Spleen (tissue), 11 donors: ENCODE data around the gene HSF2BP. TPM values are rescaled to one million over a fixed set of nuclear protein-coding genes. Genes with fewer than 3 reads are reported as not detected.

ENCODE experiments used
- DNase-seq: peaks from one replicate; pipeline ENCODE4 v3.0.0-alpha.2; 2020
- H3K27ac ChIP-seq, 8 donors: fragments of 200-600 bp; sonication (generic) in 7 of 8; 1 replicate in 4 of 8; 2 replicates in 4 of 8; pipeline versions ENCODE4 v1.5.0 to v1.8.0; 2016 to 2021; ENCODE audit warnings: inconsistent platforms in 4 of 8, mild to moderate bottlenecking in 4 of 8, moderate library complexity in 1 of 8
- H3K27me3 ChIP-seq, 7 donors: fragments of 200-600 bp; sonication (generic) in 6 of 7; replicated peaks in 1 of 7; 1 replicate in 4 of 7; 2 replicates in 3 of 7; pipeline versions ENCODE4 v1.5.0 to v1.8.0; 2016 to 2021; ENCODE audit warnings: inconsistent platforms in 3 of 7, mild to moderate bottlenecking in 1 of 7
- H3K36me3 ChIP-seq, 6 donors: fragments of 200-600 bp; sonication (generic) in 5 of 6; 1 replicate in 4 of 6; 2 replicates in 2 of 6; pipeline versions ENCODE4 v1.5.0 to v1.8.0; 2016 to 2021; ENCODE audit warnings: inconsistent platforms in 2 of 6
- H3K4me1 ChIP-seq, 6 donors: fragments of 200-600 bp; sonication (generic) in 5 of 6; 1 replicate in 3 of 6; 2 replicates in 3 of 6; pipeline versions ENCODE4 v1.5.0 to v1.8.0; 2016 to 2021; ENCODE audit warnings: inconsistent platforms in 3 of 6
- H3K4me3 ChIP-seq, 8 donors: fragments of 200-600 bp; sonication (generic) in 7 of 8; 1 replicate in 4 of 8; 2 replicates in 4 of 8; pipeline versions ENCODE4 v1.5.0 to v1.8.0; 2016 to 2021; ENCODE audit warnings: inconsistent platforms in 4 of 8, mild to moderate bottlenecking in 4 of 8, moderate library complexity in 2 of 8
- H3K9me3 ChIP-seq, 8 donors: fragments of 200-600 bp; sonication (generic) in 7 of 8; 1 replicate in 4 of 8; 2 replicates in 4 of 8; pipeline versions ENCODE4 v1.5.0 to v1.8.0; 2016 to 2021; ENCODE audit warnings: inconsistent platforms in 4 of 8
- CTCF ChIP-seq, 11 experiments: fragments of 200-600 bp in 7 of 11; fragments of 450-650 bp in 4 of 11; sonication (generic) in 4 of 11; IDR thresholded peaks in 8 of 11; conservative IDR thresholded peaks in 3 of 11; 1 replicate in 7 of 11; 2 replicates in 4 of 11; pipeline versions ENCODE4 v1.4.0 to v1.8.0; 2016 to 2021; ENCODE audit warnings: antibody characterized with exemption in 11 of 11, inconsistent platforms in 4 of 11, mild to moderate bottlenecking in 1 of 11
- POLR2A ChIP-seq, 3 donors: fragments of 450-650 bp; IDR thresholded peaks; one replicate each; pipeline ENCODE4 v1.5.1; 2017; ENCODE audit warnings: antibody characterized with exemption in 3 of 3, mild to moderate bottlenecking in 1 of 3
- POLR2AphosphoS5 ChIP-seq, 3 donors: sonication (generic); formaldehyde crosslinking; IDR thresholded peaks; one replicate each; pipeline ENCODE4 v1.5.1; 2017; ENCODE audit warnings: antibody characterized with exemption in 3 of 3
- WGBS, 5 donors: extraction: QIAGEN DNeasy Blood & Tissue Kit in 3 of 5; methylation state at CpG; one replicate each; pipeline versions ENCODE4 v1.1.5 to v1.1.7; 2013 to 2018; 5-methylcytosine and 5-hydroxymethylcytosine counted together
- intact Hi-C: fragments of 100-400 bp; cut with DNase I; formaldehyde crosslinking; loops from one replicate; pipeline ENCODE4 v1.15.0; 2023; ENCODE audit warnings: low total_unique reads
- polyA plus RNA-seq, 3 donors: library from polyadenylated mRNA; stranded (reverse); fragments of 200-250 nt; gene quantifications; one replicate each; pipeline ENCODE4 v1.2.1, GENCODE V29; 2013
- total RNA-seq, 7 donors: library from RNA; depleted of rRNA in 3 of 7; stranded (reverse); fragments of >200 nt in 3 of 7; fragmentation: NEBNext Ultra II Directional in 4 of 7; extraction: Animal tissue kit (Norgen Biotek cat#: 25700) in 4 of 7; gene quantifications; one replicate each; pipeline versions ENCODE4 v1.1.0 to v1.2.1, GENCODE V29; 2016 to 2021
- donor health status: healthy with polysubstance abuse.
- donor health status: DM: no; HTN: no; CAD: no; lungs with moderate emphysema.
- donor health status: DM: no; HTN: no; CAD: no.
- donor health status: Bipolar disorder and iron deficiency.
- donor health status: healthy.
- donor health status: DM: no; HTN: no; CAD: no.
- donor health status: DM: yes; HTN: yes; CAD: no.

HSF2BP gene
- total and polyA plus RNA-seq, 10 donors, result 0.13 to 1.9 (median 0.41) TPM; not detected in 2

GRCh38 chr21:43632373-43632905 is 26.8 kb downstream of the HSF2BP start:
- H3K27me3 ChIP-seq, result no peaks in the 10 kb centered on the region
- 64 to 90% (median 80%) methylated on average over 5 of the region's 5 CpGs for WGBS, 5 donors
- no peak overlapping the region for H3K4me3 ChIP-seq
- TF ChIP-seq POLR2A (IDR thresholded peaks at IDR 0.05) (no peak), POLR2AphosphoS5 (IDR thresholded peaks at IDR 0.05) (no peak), CTCF (IDR thresholded peaks at IDR 0.05 in 8 of 11, conservative IDR thresholded peaks at IDR 0.05 in 3 of 11) (no peak)
- H3K9me3 ChIP-seq, result peaks cover 0 to 11% (median 7%) of the 10 kb centered on the region in 8 donors
- intact Hi-C loops, result no loop called here
- no peak for DNase-seq
- H3K4me1 ChIP-seq, result no peaks in the 10 kb centered on the region
- H3K36me3 ChIP-seq, result no peaks in the 10 kb centered on the region
- H3K27ac ChIP-seq, result no peak overlapping the region

GRCh38 chr21:43631411-43632107 is 27.7 kb downstream of the HSF2BP start:
- no peak for TF ChIP-seq POLR2AphosphoS5 (IDR thresholded peaks at IDR 0.05)
- no peak for TF ChIP-seq CTCF (IDR thresholded peaks at IDR 0.05 in 8 of 11, conservative IDR thresholded peaks at IDR 0.05 in 3 of 11)
- no peak for TF ChIP-seq POLR2A (IDR thresholded peaks at IDR 0.05)
- Histone ChIP-seq H3K27ac (no peak overlapping the region), H3K27me3 (no peaks in the 10 kb centered on the region), H3K9me3 (peaks cover 0 to 11% (median 7%) of the 10 kb centered on the region in 8 donors), H3K4me3 (no peak overlapping the region), H3K4me1 (no peaks in the 10 kb centered on the region), H3K36me3 (no peaks in the 10 kb centered on the region)
- WGBS, 5 donors, result 88 to 93% (median 90%) methylated on average over 13 to 14 of the region's 14 CpGs
- intact Hi-C loops, result no loop called here
- DNase-seq, result no peak

GRCh38 chr21:43627527-43627926 is 31.8 kb downstream of the HSF2BP start:
- no peaks in the 10 kb centered on the region for H3K27me3 ChIP-seq
- H3K4me1 ChIP-seq, result no peaks in the 10 kb centered on the region
- H3K4me3 ChIP-seq, result no peak overlapping the region
- H3K27ac ChIP-seq, result no peak overlapping the region
- no peak for DNase-seq
- intact Hi-C loops, result no loop called here
- H3K9me3 ChIP-seq, result peaks cover 0 to 11% (median 7%) of the 10 kb centered on the region in 8 donors
- TF ChIP-seq CTCF (IDR thresholded peaks at IDR 0.05 in 8 of 11, conservative IDR thresholded peaks at IDR 0.05 in 3 of 11), result no peak
- no peak for TF ChIP-seq POLR2A (IDR thresholded peaks at IDR 0.05)
- no peaks in the 10 kb centered on the region for H3K36me3 ChIP-seq
- WGBS, 5 donors, result 79 to 89% (median 84%) methylated on average over 2 of the region's 2 CpGs

GRCh38 chr21:43626390-43626789 is 32.9 kb downstream of the HSF2BP start:
- WGBS, 5 donors, result 53 to 73% (median 60%) methylated on average over 3 of the region's 3 CpGs
- TF ChIP-seq POLR2AphosphoS5 (IDR thresholded peaks at IDR 0.05), result no peak
- no peak for TF ChIP-seq POLR2A (IDR thresholded peaks at IDR 0.05)
- no peak for TF ChIP-seq CTCF (IDR thresholded peaks at IDR 0.05 in 8 of 11, conservative IDR thresholded peaks at IDR 0.05 in 3 of 11)
- no peaks in the 10 kb centered on the region for H3K27me3 ChIP-seq
- peaks cover 0 to under 1% (median 0%) of the 10 kb centered on the region in 6 donors for H3K4me1 ChIP-seq
- no peak overlapping the region for H3K4me3 ChIP-seq
- H3K36me3 ChIP-seq, result no peaks in the 10 kb centered on the region
- H3K27ac ChIP-seq, result no peak overlapping the region
- DNase-seq, result no peak
- H3K9me3 ChIP-seq, result peaks cover 0 to 11% (median 8%) of the 10 kb centered on the region in 8 donors
- intact Hi-C loops, result no loop called here
